ENCODE results near the gene FOXO3. TPM values are rescaled to one million over a fixed set of nuclear protein-coding genes. Genes with fewer than 3 reads are reported as not detected.
"Not testable (repeated sequence)": the region's sequence is repeated elsewhere in the genome, so short reads cannot be mapped to it uniquely, and the experiment has no call there.

The FOXO3 gene
- total RNA-seq, 2 experiments from 2014 or later, result 7.4 to 9.0 TPM

GRCh38 chr6:108677357-108677756 is 116.6 kb downstream of the FOXO3 start:
- POLR2A ChIA-PET, result no interaction called here

GRCh38 chr6:108677894-108678293 is 117.2 kb downstream of the FOXO3 start:
- intact Hi-C loops (cut with DNase I, micrococcal nuclease), result no loop called here
- no peak for ATAC-seq
- CTCF ChIA-PET, result interaction anchor here (1.4 kb wide), 1 partner anchor 397 kb away, joined by 4 read pairs; no protein-coding TSS in a partner anchor

More at GRCh38 chr6:108677357-108677756, 116.6 kb downstream of the FOXO3 start:
- intact Hi-C loops (cut with DNase I, micrococcal nuclease), result no loop called here
- H3K36me3 Mint-ChIP-seq (ENCODE audit: low read depth), result peaks cover 6% of the 10 kb centered on the region
- no peak for ATAC-seq
- no peaks in the 10 kb centered on the region for H3K9me3 Mint-ChIP-seq (ENCODE audit: low read depth)
- no peak overlapping the region for H3K4me3 Mint-ChIP-seq
- no peak overlapping the region for H3K27ac Mint-ChIP-seq
- no peaks in the 10 kb centered on the region for H3K27me3 Mint-ChIP-seq
- DNase-seq, result no peak
- CTCF ChIA-PET, result interaction anchor here (1.4 to 1.6 kb wide), 2 partner anchors 10 to 397 kb away, joined by 4 to 5 read pairs; no protein-coding TSS in a partner anchor
- H3K4me1 Mint-ChIP-seq, result peaks cover 18% of the 10 kb centered on the region

GRCh38 chr6:108680314-108680713 is 119.6 kb downstream of the FOXO3 start:
- DNase-seq; ATAC-seq; CTCF ChIA-PET; H3K27ac Mint-ChIP-seq; H3K36me3 Mint-ChIP-seq (ENCODE audit: low read depth); H3K27me3 Mint-ChIP-seq; H3K4me1 Mint-ChIP-seq; intact Hi-C loops (cut with DNase I, micrococcal nuclease); H3K9me3 Mint-ChIP-seq (ENCODE audit: low read depth); POLR2A ChIA-PET; H3K4me3 Mint-ChIP-seq: not testable (repeated sequence)

More at GRCh38 chr6:108677894-108678293, 117.2 kb downstream of the FOXO3 start:
- no peak for DNase-seq
- no peaks in the 10 kb centered on the region for H3K9me3 Mint-ChIP-seq (ENCODE audit: low read depth)
- peaks cover 14% of the 10 kb centered on the region for H3K4me1 Mint-ChIP-seq
- no peak overlapping the region for H3K4me3 Mint-ChIP-seq
- no peak overlapping the region for H3K27ac Mint-ChIP-seq
- no peaks in the 10 kb centered on the region for H3K27me3 Mint-ChIP-seq
- POLR2A ChIA-PET, result no interaction called here
- H3K36me3 Mint-ChIP-seq (ENCODE audit: low read depth), result peaks cover 6% of the 10 kb centered on the region

DNA sequence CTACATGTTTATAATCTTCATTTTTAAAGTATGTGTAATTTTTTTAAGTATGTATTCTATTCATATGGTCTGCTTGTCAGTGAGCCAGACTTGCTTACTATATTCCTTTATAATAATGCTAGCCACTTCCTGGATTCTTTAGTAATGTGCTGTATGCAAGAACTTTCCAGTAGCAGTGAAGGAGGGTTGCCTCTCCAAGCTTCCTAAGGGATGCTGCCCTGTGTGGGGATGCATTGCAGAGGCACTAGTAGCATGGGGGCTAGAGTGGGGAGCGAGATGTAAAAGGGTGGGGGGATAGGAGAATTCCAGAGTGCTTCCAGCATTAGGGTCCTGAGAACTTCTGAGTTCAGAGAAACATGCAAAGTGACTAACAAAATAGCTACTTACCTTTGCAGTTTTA is 121.0 kb downstream of the FOXO3 start:
- H3K9me3 Mint-ChIP-seq (ENCODE audit: low read depth); H3K27me3 Mint-ChIP-seq; H3K36me3 Mint-ChIP-seq (ENCODE audit: low read depth); DNase-seq; H3K27ac Mint-ChIP-seq; H3K4me1 Mint-ChIP-seq; POLR2A ChIA-PET; H3K4me3 Mint-ChIP-seq; ATAC-seq; intact Hi-C loops (cut with DNase I, micrococcal nuclease): not testable (repeated sequence)
- CTCF ChIA-PET, result interaction anchor here (0.6 kb wide), 1 partner anchor 1431 kb away, joined by 4 read pairs; no protein-coding TSS in a partner anchor

GRCh38 chr6:108682383-108683119 is 121.8 kb downstream of the FOXO3 start:
- POLR2A ChIA-PET; intact Hi-C loops (cut with DNase I, micrococcal nuclease): not testable (repeated sequence)

DNA sequence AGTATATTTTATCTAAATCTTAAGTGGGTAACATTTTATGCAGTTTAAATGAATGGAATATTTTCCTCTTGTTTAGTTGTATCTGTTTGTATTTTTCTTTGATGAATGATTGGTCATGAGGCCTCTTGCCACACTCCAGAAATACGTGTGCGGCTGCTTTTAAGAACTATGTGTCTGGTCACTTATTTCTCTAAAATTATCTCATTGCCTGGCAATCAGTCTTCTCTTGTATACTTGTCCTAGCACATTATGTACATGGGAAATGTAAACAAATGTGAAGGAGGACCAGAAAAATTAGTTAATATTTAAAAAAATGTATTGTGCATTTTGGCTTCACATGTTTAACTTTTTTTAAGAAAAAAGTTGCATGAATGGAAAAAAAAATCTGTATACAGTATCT is 123.3 kb downstream of the FOXO3 start:
- H3K9me3 Mint-ChIP-seq (ENCODE audit: low read depth); ATAC-seq; H3K36me3 Mint-ChIP-seq (ENCODE audit: low read depth); DNase-seq; H3K4me3 Mint-ChIP-seq; POLR2A ChIA-PET; H3K27me3 Mint-ChIP-seq; H3K27ac Mint-ChIP-seq; H3K4me1 Mint-ChIP-seq; intact Hi-C loops (cut with DNase I, micrococcal nuclease); CTCF ChIA-PET: not testable (repeated sequence)

More at GRCh38 chr6:108682383-108683119, 121.8 kb downstream of the FOXO3 start:
- H3K27me3 Mint-ChIP-seq; H3K4me1 Mint-ChIP-seq; H3K4me3 Mint-ChIP-seq; ATAC-seq; H3K36me3 Mint-ChIP-seq (ENCODE audit: low read depth); DNase-seq; H3K9me3 Mint-ChIP-seq (ENCODE audit: low read depth); H3K27ac Mint-ChIP-seq: not testable (repeated sequence)
- CTCF ChIA-PET, result interaction anchor here (0.6 kb wide), 1 partner anchor 1431 kb away, joined by 4 read pairs; no protein-coding TSS in a partner anchor

DNA sequence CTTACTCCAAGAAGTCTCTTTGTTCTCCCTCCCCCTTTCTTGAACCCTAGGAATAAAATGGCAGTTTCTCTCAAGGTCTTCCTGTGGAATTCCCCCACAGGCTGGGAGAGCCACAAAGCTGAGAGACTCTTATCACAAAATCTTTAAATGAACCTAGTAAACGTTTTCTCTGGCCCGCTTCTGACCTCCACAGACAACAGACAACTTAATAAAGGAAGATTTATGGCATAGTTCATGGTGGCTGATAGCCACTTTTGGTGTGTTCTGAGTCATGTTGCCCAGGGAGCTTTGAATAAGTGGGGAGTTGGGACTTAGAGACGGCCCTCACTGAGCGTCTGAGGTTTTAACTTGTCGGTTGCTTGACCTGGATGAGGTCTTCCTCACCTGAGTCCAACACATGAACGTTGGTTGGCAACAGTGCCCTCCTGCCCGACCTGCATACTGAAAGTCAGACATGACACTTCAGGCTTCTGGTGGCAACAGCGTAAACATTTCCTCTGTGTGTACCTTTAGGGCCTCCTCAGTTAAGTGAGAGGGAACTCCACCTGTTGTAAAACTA is 124.1 kb downstream of the FOXO3 start:
- ChIA-PET CTCF (no interaction called here), POLR2A (no interaction called here)
- no peak for ATAC-seq
- H3K9me3 Mint-ChIP-seq (ENCODE audit: low read depth), result no peaks in the 10 kb centered on the region
- no peak overlapping the region for H3K4me3 Mint-ChIP-seq
- no peak overlapping the region for H3K27ac Mint-ChIP-seq
- peaks cover 6% of the 10 kb centered on the region for H3K4me1 Mint-ChIP-seq
- no peaks in the 10 kb centered on the region for H3K27me3 Mint-ChIP-seq
- intact Hi-C loops (cut with DNase I, micrococcal nuclease), result no loop called here
- H3K36me3 Mint-ChIP-seq (ENCODE audit: low read depth), result peaks cover 8% of the 10 kb centered on the region
- DNase-seq, result no peak

- Mint-ChIP-seq H3K27me3 (no peaks in the 10 kb centered on the region), H3K36me3 (ENCODE audit: low read depth) (peaks cover 2% of the 10 kb centered on the region), H3K27ac (no peak overlapping the region), H3K4me1 (peaks cover 10% of the 10 kb centered on the region), H3K9me3 (ENCODE audit: low read depth) (no peaks in the 10 kb centered on the region), H3K4me3 (no peak overlapping the region)
- intact Hi-C loops (cut with DNase I, micrococcal nuclease), result no loop called here
- DNase-seq (no peak), ATAC-seq (no peak)
- ChIA-PET POLR2A (no interaction called here), CTCF (interaction anchor here (0.6 kb wide), 2 partner anchors 882 to 1828 kb away, joined by 3 read pairs; no protein-coding TSS in a partner anchor)
Observed at GRCh38 chr6:108685970-108686369, 125.3 kb downstream of the FOXO3 start.

DNA sequence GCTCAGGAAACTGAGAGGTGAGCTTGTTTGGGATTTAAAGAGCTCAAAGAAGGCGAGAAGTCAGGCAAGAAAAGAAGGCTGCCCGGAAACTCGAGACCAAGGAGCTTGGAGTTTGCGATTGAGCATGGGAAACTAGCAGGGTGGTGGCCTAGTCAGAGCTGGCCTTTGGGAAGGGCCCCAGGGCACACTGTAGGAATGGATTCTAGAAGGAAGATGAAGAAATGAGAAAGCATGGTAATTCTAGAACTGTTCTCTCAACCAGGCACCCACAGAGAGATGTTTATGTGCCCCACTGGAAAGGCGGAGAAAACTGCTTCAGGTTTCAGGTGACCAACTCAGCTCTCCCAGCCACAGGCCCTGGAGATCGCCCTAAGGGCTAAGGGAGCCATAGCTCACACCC is 126.2 kb downstream of the FOXO3 start:
- intact Hi-C loops (cut with DNase I, micrococcal nuclease), result no loop called here
- peaks cover 10% of the 10 kb centered on the region for H3K4me1 Mint-ChIP-seq
- no peaks in the 10 kb centered on the region for H3K27me3 Mint-ChIP-seq
- DNase-seq, result no peak
- ChIA-PET POLR2A (no interaction called here), CTCF (interaction anchor here (0.6 kb wide), 1 partner anchor 84 kb away, joined by 3 read pairs; no protein-coding TSS in a partner anchor)
- ATAC-seq, result no peak
- no peaks in the 10 kb centered on the region for H3K9me3 Mint-ChIP-seq (ENCODE audit: low read depth)
- H3K36me3 Mint-ChIP-seq (ENCODE audit: low read depth), result peaks cover 2% of the 10 kb centered on the region
- H3K4me3 Mint-ChIP-seq, result no peak overlapping the region
- no peak overlapping the region for H3K27ac Mint-ChIP-seq

GRCh38 chr6:108687921-108688320 is 127.2 kb downstream of the FOXO3 start:
- H3K36me3 Mint-ChIP-seq (ENCODE audit: low read depth), result peaks cover 2% of the 10 kb centered on the region
- no peaks in the 10 kb centered on the region for H3K27me3 Mint-ChIP-seq
- intact Hi-C loops (cut with DNase I, micrococcal nuclease), result no loop called here
- no peaks in the 10 kb centered on the region for H3K9me3 Mint-ChIP-seq (ENCODE audit: low read depth)
- ChIA-PET POLR2A (interaction anchor here (0.6 kb wide), 1 partner anchor 31 kb away, joined by 3 read pairs; no protein-coding TSS in a partner anchor), CTCF (no interaction called here)
- H3K4me3 Mint-ChIP-seq, result no peak overlapping the region
- peaks cover 10% of the 10 kb centered on the region for H3K4me1 Mint-ChIP-seq
- no peak overlapping the region for H3K27ac Mint-ChIP-seq
- DNase-seq (no peak), ATAC-seq (no peak)

DNA sequence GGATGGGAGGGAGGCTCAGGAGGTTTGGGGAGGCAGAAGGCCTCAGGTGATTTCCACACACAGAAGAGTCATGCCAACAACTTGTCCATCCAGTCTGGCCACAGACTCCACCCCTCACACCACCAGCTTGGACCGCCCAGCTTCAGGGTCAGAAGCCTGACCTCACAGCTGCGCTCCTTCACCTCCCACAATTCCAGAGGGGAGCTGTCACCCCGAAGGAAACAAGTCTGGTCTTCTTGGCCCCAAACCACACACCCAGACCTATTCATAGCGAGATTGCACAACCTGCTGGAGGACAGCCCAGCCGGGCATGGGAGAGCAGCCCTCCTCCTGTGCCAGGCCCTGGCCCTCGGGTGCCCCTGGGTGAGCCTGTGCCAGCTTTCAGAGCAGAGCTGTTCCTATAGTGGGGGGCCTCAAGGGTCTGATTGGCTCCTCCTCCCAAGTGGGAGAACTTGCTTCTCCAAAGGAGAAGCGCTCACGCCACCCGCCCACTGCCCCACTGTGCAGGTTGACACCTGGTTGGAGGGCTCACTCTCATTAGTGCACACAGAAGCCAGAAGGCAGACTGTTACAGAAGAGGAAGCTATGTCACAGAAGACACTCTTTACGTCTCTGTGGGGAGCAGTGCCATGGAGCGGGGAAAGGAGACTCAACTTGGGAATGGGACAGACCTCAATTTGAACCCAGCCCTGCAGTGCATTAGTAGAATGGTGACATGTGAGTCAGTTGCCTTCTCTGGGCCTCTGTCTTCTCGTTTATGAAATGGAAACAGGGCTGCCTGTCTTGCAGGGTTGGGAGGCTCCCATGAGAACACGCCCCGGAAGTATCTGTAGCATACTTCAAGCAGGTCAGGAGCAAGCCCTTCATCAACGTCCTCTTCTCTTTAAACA is 128.8 kb downstream of the FOXO3 start:
- no peak for ATAC-seq
- Mint-ChIP-seq H3K9me3 (ENCODE audit: low read depth) (no peaks in the 10 kb centered on the region), H3K27me3 (no peaks in the 10 kb centered on the region), H3K4me3 (no peak overlapping the region), H3K4me1 (peaks cover 9% of the 10 kb centered on the region), H3K27ac (peak overlapping the region; percentile 10), H3K36me3 (ENCODE audit: low read depth) (peaks cover 2% of the 10 kb centered on the region)
- CTCF ChIA-PET, result no interaction called here
- POLR2A ChIA-PET, result no interaction called here
- intact Hi-C loops (cut with DNase I, micrococcal nuclease), result no loop called here
- DNase-seq, result no peak

All from activated CD4-positive, alpha-beta T cell treated with anti-CD3 and anti-CD28 coated beads for 36 hours (primary cell).